Measurements from ENCODE around the gene BRD2.
A peak's percentile ranks its signal among the peaks of the same experiment; 100 is the strongest.

The BRD2 gene

GRCh38 chr6:32968093-32968866 lies at the start of gene BRD2:
TSS of gene BRD2 (plus strand) at chr6:32968594. CDS start at chr6:32972899, 4,305 bp downstream.
- DNase-seq (ENCODE audit: low read depth) = peak; percentile 95
- peak within 1 kb of the TSS; percentile 97 for H3K4me3 ChIP-seq (ENCODE audit: low read length)
- TF ChIP-seq, protein P1, sequence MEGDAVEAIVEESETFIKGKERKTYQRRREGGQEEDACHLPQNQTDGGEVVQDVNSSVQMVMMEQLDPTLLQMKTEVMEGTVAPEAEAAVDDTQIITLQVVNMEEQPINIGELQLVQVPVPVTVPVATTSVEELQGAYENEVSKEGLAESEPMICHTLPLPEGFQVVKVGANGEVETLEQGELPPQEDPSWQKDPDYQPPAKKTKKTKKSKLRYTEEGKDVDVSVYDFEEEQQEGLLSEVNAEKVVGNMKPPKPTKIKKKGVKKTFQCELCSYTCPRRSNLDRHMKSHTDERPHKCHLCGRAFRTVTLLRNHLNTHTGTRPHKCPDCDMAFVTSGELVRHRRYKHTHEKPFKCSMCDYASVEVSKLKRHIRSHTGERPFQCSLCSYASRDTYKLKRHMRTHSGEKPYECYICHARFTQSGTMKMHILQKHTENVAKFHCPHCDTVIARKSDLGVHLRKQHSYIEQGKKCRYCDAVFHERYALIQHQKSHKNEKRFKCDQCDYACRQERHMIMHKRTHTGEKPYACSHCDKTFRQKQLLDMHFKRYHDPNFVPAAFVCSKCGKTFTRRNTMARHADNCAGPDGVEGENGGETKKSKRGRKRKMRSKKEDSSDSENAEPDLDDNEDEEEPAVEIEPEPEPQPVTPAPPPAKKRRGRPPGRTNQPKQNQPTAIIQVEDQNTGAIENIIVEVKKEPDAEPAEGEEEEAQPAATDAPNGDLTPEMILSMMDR (conservative IDR thresholded peaks at IDR 0.05; ENCODE audit: low read length) = no peak

GRCh38 chr6:32920715-32921114 lies 47.7 kb upstream of the BRD2 start:
- no peak for DNase-seq (ENCODE audit: low read depth)
- H3K4me3 ChIP-seq (ENCODE audit: low read length) = no peak overlapping the region
- TF ChIP-seq, protein P1 (conservative IDR thresholded peaks at IDR 0.05; ENCODE audit: low read length) = no peak

GRCh38 chr6:32922083-32922482 lies 46.3 kb upstream of the BRD2 start:
- DNase-seq (ENCODE audit: low read depth) = no peak
- no peak overlapping the region for H3K4me3 ChIP-seq (ENCODE audit: low read length)
- TF ChIP-seq, protein P1 (conservative IDR thresholded peaks at IDR 0.05; ENCODE audit: low read length) = no peak

GRCh38 chr6:32931211-32931610 lies 37.2 kb upstream of the BRD2 start:
- TF ChIP-seq, protein P1 (conservative IDR thresholded peaks at IDR 0.05; ENCODE audit: low read length) = no peak
- DNase-seq (ENCODE audit: low read depth) = no peak

DNA sequence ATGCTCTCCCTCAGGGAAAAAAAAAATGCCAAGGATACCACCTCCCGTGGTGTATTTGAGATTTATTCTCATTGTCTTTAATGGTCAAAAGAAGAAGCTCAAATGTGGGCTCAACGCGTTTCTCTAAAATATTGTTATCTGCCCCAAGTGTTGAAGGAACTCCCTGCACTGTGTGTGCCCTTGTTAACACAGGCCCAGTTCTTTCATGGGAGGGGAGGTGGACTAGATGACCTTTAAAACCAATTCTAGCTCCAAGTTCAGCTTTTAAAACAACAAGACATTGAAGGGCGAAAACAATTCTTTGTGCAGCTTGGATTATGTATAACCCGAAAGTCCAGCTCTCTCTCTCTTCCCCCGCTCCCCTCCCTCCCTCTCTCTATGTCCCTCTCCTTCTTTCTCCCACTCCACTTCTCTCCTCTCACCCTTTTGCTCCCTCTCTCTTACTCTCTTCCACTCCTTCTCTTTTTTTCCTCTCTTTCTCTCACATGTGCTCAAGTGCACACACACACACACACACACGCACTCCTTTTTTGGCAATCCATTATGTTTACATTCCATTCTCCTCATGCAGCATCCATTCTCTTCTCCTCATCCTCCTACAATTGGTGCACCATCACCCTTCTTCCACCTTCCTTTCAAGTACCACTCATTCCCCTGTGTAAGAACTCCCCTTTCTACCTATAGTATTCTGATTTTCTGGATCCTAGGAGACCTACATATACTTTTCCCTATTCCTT lies 36.1 kb upstream of the BRD2 start:
- peak; percentile 72 for DNase-seq (ENCODE audit: low read depth)
- no peak overlapping the region for H3K4me3 ChIP-seq (ENCODE audit: low read length)
- TF ChIP-seq, protein P1 (conservative IDR thresholded peaks at IDR 0.05; ENCODE audit: low read length) = no peak

More at GRCh38 chr6:32931211-32931610, 37.2 kb upstream of the BRD2 start:
- no peak overlapping the region for H3K4me3 ChIP-seq (ENCODE audit: low read length)

DNA sequence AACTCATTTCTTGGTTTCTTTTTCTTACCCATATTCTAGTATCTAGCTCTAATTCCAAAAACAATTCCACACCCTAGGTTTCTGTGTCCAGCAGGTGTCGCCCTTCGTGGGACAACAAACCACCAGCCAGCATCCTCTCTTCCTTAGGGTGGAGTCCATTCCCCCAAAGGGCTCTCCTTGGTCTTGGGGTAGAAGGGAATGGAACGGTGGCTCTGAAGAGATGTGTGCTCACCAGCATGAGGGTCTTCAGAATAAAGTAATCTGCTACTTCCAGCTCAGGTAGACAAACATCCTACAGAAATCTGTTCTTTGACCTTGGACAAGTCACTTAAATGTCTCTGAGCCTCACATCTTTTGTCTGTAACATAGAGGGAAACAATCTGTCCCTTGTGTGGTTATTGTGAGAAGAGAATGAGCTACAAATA lies 34.7 kb upstream of the BRD2 start:
- DNase-seq (ENCODE audit: low read depth) = peak; percentile 74
- TF ChIP-seq, protein P1 (conservative IDR thresholded peaks at IDR 0.05; ENCODE audit: low read length) = peak; percentile 92
- no peak overlapping the region for H3K4me3 ChIP-seq (ENCODE audit: low read length)
